Measurements from ENCODE around the gene TGFA.

GRCh38 chr2:70496819-70497218, 56.8 kb downstream of the TGFA start:
- TF ChIP-seq CTCF (conservative IDR thresholded peaks at IDR 0.05) (no peak), EZH2 (IDR thresholded peaks at IDR 0.05; ENCODE audit: low read depth) (no peak)
